Upper lobe of left lung (tissue), 6 donors: ENCODE measurements around the gene ARHGAP19. TPM values are rescaled to one million over a fixed set of nuclear protein-coding genes. Genes with fewer than 3 reads are reported as not detected.

Experiments
- ATAC-seq, 2 donors: fragments of 200-7000 bp; cut with Tn5 transposase; one replicate each; pipeline ENCODE4 v1.9.1; 2022; ENCODE audit warnings: mild to moderate bottlenecking in 2 of 2, moderate library complexity in 2 of 2; ENCODE audit not compliant: low FRiP score in 2 of 2
- DNase-seq, 2 donors: peaks; one replicate each; pipeline ENCODE4 v3.0.0-alpha.2; 2019 to 2020
- H3K27ac ChIP-seq, 4 donors: fragments of 200-600 bp; sonication (generic); one replicate each; pipeline ENCODE4 v1.5.1; 2016 to 2019
- H3K27me3 ChIP-seq, 4 donors: fragments of 200-600 bp; sonication (generic); one replicate each; pipeline ENCODE4 v1.5.1; 2017 to 2019
- H3K36me3 ChIP-seq, 4 donors: fragments of 200-600 bp; sonication (generic); one replicate each; pipeline ENCODE4 v1.5.1; 2016 to 2019
- H3K4me1 ChIP-seq, 4 donors: fragments of 200-600 bp; sonication (generic); one replicate each; pipeline ENCODE4 v1.5.1; 2018 to 2019
- H3K4me3 ChIP-seq, 4 donors: fragments of 200-600 bp; sonication (generic); one replicate each; pipeline ENCODE4 v1.5.1; 2017 to 2019; ENCODE audit warnings: mild to moderate bottlenecking in 2 of 4, moderate library complexity in 1 of 4
- H3K9me3 ChIP-seq, 4 donors: fragments of 200-600 bp; sonication (generic); one replicate each; pipeline ENCODE4 v1.5.1; 2018 to 2019
- CTCF ChIP-seq, 6 experiments: fragments of 450-650 bp in 4 of 6; fragments of 200-600 bp in 2 of 6; sonication (generic) in 2 of 6; IDR thresholded peaks; one replicate each; pipeline ENCODE4 v1.5.1; 2016 to 2019; ENCODE audit warnings: antibody characterized with exemption in 6 of 6
- EP300 ChIP-seq, 4 donors: sonication (generic); formaldehyde crosslinking; IDR thresholded peaks; one replicate each; pipeline ENCODE4 v1.5.1; 2017; ENCODE audit warnings: antibody characterized with exemption in 4 of 4, control low read depth in 2 of 4
- POLR2A ChIP-seq, 4 donors: fragments of 450-650 bp; IDR thresholded peaks; one replicate each; pipeline ENCODE4 v1.5.1; 2016 to 2017; ENCODE audit warnings: antibody characterized with exemption in 4 of 4, mild to moderate bottlenecking in 2 of 4
- POLR2AphosphoS5 ChIP-seq, 2 donors: sonication (generic); formaldehyde crosslinking; IDR thresholded peaks; one replicate each; pipeline ENCODE4 v1.5.1; 2017; ENCODE audit warnings: antibody characterized with exemption in 2 of 2
- WGBS, 2 donors: methylation state at CpG; one replicate each; pipeline ENCODE4 v1.1.5; 2017 to 2018; 5-methylcytosine and 5-hydroxymethylcytosine counted together
- total RNA-seq, 6 donors: library from RNA; depleted of rRNA in 4 of 6; stranded (reverse); fragments of >200 nt in 4 of 6; gene quantifications; one replicate each; pipeline versions ENCODE4 v1.1.0 to v1.2.1, GENCODE V29; 2016 to 2021
- donor health status: DM: no; HTN: no; CAD: no; lungs with moderate emphysema.
- donor health status: DM: no; HTN: yes; CAD: no; lungs with severe emphysema.

Gene ARHGAP19
- total RNA-seq, 6 donors from 2014 or later = 3.8 to 19.9 (median 10.9) TPM

GRCh38 chr10:97197030-97197500 is 95.4 kb downstream of the ARHGAP19 start:
- Histone ChIP-seq H3K27ac (no peak overlapping the region), H3K4me1 (peaks cover 6 to 12% (median 9%) of the 10 kb centered on the region in 4 donors), H3K27me3 (peaks cover 0 to 6% (median 3%) of the 10 kb centered on the region in 4 donors), H3K9me3 (no peaks in the 10 kb centered on the region), H3K36me3 (no peaks in the 10 kb centered on the region), H3K4me3 (no peak overlapping the region)
- TF ChIP-seq CTCF (IDR thresholded peaks at IDR 0.05) (no peak), POLR2A (IDR thresholded peaks at IDR 0.05) (no peak), POLR2AphosphoS5 (IDR thresholded peaks at IDR 0.05) (no peak), EP300 (IDR thresholded peaks at IDR 0.05) (no peak)
- 59 to 83% methylated on average over 7 of the region's 7 CpGs for WGBS, 2 donors
- DNase-seq (no peak), ATAC-seq (peak in 1 of 2 donors; percentile 60)

DNA sequence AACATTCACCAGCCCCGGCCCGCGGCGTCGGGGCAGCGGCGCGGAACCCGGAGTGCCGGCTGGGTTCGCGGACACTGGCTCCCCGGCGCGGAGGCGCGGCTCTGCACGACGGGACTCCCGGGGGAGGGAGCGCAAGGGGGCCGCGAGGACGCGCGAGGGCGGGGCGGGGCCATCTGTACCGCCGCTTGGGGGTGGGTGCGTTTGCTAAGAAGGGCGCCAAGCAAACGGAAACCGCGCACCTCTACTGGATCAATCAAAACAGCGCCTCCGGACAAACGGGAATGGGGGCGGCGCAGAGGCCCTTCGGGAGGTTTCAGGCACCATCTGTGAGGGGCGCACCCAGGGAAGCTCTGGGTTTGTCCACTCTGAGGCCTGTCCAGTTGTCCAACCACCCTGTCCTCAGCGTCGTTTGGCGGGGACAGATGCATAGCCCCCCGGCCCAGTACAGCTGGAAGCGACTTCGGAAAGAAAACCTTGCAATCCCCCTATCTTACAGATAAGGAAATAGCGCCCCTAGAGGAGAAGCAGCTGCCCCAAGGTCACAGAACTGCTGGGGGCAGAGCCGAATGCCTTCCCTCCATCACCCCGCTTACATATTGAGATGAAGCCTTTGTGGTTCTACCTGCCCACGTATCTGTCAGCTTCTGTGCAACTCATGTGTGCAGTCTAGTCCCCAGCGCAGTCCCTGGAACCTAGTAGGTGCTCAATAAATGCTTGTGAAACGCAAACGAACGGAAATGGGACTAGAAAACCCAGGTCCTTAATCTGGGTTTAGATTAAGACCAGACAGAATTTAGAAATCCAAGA is 96.0 kb downstream of the ARHGAP19 start:
- ATAC-seq = peak; percentile 56 to 87
- H3K36me3 ChIP-seq = no peaks in the 10 kb centered on the region
- peak overlapping the region; percentile 32 to 53 (median 41) for H3K4me3 ChIP-seq
- peaks cover 0 to 6% (median 3%) of the 10 kb centered on the region in 4 donors for H3K27me3 ChIP-seq
- no peaks in the 10 kb centered on the region for H3K9me3 ChIP-seq
- H3K4me1 ChIP-seq = peaks cover 6 to 12% (median 9%) of the 10 kb centered on the region in 4 donors
- TF ChIP-seq POLR2A (IDR thresholded peaks at IDR 0.05) (no peak), CTCF (IDR thresholded peaks at IDR 0.05) (peak; percentile 34 to 60 (median 48))
- 8% methylated on average over 17 to 45 of the region's 56 CpGs for WGBS, 2 donors
- peak; percentile 31 to 93 for DNase-seq
- H3K27ac ChIP-seq = no peak overlapping the region

DNA sequence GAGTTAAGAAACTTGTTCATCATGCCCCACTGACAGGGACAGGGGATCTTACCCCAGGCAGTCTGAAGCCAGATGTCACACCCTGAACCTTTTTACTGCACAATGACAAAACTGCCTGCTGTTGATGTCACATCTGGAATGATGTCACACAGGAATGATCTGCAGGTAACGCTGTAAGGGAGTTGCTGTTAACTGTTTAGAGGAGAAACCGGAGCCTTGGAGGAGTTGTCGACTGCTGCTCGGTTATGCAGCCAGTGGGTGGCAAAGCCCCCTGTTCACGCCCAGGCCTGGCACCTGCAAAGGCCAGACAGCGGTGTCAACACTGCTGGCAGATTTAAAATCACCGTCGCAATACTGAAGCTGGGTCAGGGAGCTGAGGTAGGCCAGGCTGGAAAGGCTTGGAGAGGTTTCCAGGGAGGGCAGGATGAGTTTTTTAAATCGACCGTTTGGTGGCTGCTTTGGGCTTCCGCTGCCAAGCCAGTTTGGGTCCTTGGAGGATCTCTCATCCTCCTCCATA is 96.7 kb downstream of the ARHGAP19 start:
- Histone ChIP-seq H3K4me1 (peaks cover 6 to 12% (median 9%) of the 10 kb centered on the region in 4 donors), H3K27ac (no peak overlapping the region), H3K4me3 (peak overlapping the region in 3 of 4 donors; percentile 40 to 53 (median 42)), H3K27me3 (peaks cover 0 to 6% (median 3%) of the 10 kb centered on the region in 4 donors), H3K36me3 (no peaks in the 10 kb centered on the region), H3K9me3 (no peaks in the 10 kb centered on the region)
- ATAC-seq (no peak), DNase-seq (no peak)
- TF ChIP-seq CTCF (IDR thresholded peaks at IDR 0.05) = no peak
- TF ChIP-seq EP300 (IDR thresholded peaks at IDR 0.05) = no peak
- no peak for TF ChIP-seq POLR2A (IDR thresholded peaks at IDR 0.05)
- TF ChIP-seq POLR2AphosphoS5 (IDR thresholded peaks at IDR 0.05) = no peak
- WGBS, 2 donors = 29 to 30% methylated on average over 5 to 11 of the region's 11 CpGs

DNA sequence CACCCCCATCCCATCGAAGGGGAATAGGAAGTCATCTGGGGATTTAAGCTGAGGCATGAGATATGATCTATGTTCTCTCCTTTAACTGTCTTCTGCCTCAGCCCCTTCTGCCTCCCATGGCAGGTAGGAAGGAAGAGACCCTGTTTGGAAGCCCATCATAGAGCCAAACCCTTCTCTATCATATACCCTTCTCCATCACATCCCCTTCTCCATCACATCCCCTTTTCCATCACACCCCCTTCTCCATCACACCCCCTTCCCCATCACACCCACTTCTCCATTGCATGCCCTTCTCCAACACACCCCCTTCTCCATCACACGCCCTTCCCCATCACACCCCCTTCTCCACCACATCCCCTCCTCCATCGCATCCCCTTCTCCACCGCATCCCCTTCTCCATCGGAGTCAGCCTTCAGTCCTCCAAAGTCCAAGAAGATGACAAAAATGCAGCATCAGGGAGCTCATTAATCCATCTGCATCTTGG is 99.4 kb downstream of the ARHGAP19 start:
- Histone ChIP-seq H3K4me3 (no peak overlapping the region), H3K9me3 (no peaks in the 10 kb centered on the region), H3K36me3 (no peaks in the 10 kb centered on the region), H3K27me3 (peaks cover 0 to 6% (median 3%) of the 10 kb centered on the region in 4 donors), H3K27ac (no peak overlapping the region), H3K4me1 (peaks cover 6 to 12% (median 9%) of the 10 kb centered on the region in 4 donors)
- TF ChIP-seq EP300 (IDR thresholded peaks at IDR 0.05) (no peak), POLR2A (IDR thresholded peaks at IDR 0.05) (no peak), CTCF (IDR thresholded peaks at IDR 0.05) (no peak), POLR2AphosphoS5 (IDR thresholded peaks at IDR 0.05) (no peak)
- DNase-seq (no peak), ATAC-seq (no peak)
- 89 to 92% methylated on average over 5 of the region's 5 CpGs for WGBS, 2 donors
